22Rv1 (cell line): ENCODE data around the gene PIGN.

Experiments
- CTCF ChIP-seq: fragments of 450-650 bp; IDR thresholded peaks from 2 replicates; pipeline ENCODE4 v1.5.1; 2017; ENCODE audit warnings: mild to moderate bottlenecking
- ZFX ChIP-seq: fragments of 450-650 bp; IDR thresholded peaks from 2 replicates; pipeline ENCODE4 v1.6.1; 2017; ENCODE audit warnings: antibody characterized with exemption, borderline replicate concordance

GRCh38 chr18:62189208-62189607 is 2.4 kb upstream of the PIGN start:
- TF ChIP-seq CTCF (no peak), ZFX (no peak)
